GM18951 (cell line): ENCODE data around the gene ARID3C.

Experiments used
- POLR2A ChIP-seq: IDR thresholded peaks from 4 replicates; pipeline ENCODE4 v1.6.1; 2011; ENCODE audit warnings: mild to moderate bottlenecking; ENCODE audit not compliant: insufficient read length, insufficient read depth; ENCODE audit errors: extremely low read depth
- in situ Hi-C: fragments of 300-500 bp; cut with MboI; formaldehyde crosslinking; loops from one replicate; pipeline ENCODE4 v1.12.0; 2022; ENCODE audit warnings: low sequenced_read_pairs, mixed read lengths, inconsistent platforms; ENCODE audit not compliant: unreplicated experiment

ARID3C gene

DNA sequence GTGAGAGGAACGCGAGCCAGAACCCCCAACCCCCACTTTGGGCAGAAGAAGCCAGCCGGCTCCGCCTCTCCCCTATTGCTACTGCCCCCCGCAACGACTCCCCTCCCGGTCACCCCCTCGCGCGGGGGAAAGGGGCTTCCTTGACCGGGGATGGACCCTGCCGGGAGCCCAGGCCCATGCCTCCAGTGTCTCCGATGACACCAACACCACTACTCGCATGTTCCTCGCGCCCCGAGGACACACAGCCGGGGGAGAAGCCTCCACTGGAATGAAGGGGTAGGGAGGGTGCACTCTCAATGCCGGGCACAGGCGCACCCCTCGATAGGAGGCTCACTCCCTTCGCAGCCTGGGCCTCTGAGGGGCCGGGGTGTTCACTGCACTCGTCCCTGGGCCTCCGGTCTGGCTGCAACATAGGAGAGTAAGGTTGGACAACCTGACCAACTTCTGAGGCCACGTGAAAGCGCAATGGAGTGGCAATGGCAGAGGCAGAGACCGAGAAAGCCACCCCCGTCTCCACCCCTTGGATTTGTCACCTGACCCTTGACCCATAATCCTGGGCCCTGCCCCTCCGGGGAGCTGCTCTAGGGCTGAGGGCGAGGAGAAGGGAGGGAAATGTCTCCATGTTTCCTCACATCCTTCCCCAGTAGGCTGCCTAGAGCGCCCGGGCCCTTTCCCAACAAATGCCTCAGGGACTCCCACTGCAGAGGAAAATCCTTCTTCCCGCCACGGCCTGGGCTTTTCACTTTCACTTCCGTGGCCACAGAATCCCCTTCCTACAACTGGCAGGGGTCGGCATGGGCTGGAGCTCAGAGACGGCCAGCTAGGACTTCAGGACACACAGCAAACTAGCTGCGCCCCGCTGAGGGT lies 38.3 kb downstream of the ARID3C start:
- no peak for TF ChIP-seq POLR2A
- in situ Hi-C loops = loop anchor here (10.0 kb wide), 1 partner anchor 156 kb away; no protein-coding TSS in a partner anchor

- TF ChIP-seq POLR2A = no peak
- in situ Hi-C loops = loop anchor here (10.0 kb wide), 1 partner anchor 155 kb away; no protein-coding TSS in a partner anchor
These were observed 39.1 kb downstream of the ARID3C start, which contains the start of gene CNTFR for GRCh38 chr9:34589636-34590380. CNTFR (minus strand) TSS chr9:34589724; CDS start chr9:34568981, 20,743 bp downstream.

DNA sequence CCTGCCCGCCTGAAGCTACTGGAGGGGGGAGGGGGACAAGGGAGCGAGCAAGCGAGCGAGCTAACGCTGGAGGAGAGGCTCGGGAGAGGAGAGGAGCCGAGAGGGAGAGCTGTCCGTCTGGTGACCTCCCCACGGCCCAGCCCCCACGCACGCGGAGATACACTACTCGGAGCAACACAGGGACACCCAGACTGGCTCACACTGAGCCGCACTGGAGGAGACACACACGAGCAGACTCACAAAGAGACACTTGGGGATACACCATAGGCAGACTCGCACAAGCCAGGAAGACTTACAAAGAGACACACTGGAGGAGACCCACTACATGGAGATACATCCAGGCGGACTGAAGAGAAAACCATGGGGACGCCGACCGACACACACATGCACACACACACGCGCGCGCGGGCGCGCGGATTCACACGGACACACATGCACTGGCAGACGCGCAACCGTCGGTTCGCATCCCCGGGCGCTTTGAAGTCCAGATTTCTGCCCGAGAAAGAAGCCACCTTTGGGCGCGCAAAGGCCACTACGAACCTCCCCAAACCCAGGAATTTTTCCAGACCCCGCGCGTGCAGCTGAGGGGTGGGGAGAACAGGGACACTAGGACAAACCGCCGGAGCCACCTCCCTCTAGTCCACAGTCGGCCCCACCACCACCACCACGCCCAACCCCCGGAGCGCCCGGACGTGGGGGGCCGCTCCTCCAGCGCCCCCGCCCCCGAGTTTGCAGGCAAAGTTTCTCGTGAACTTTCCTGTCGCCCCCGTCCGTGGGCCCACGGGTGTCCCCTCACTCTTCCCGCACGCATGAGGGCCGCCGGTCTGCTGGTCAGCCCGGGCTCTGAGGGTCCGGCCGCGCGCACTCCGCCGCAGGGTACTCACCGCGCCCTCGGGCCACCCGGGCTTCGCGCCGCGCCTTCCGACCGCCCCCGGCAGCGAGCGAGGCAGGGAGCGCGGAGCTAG lies 39.9 kb downstream of the ARID3C start:
- in situ Hi-C loops = no loop called here

GRCh38 chr9:34587271-34587670 lies 41.6 kb downstream of the ARID3C start:
- in situ Hi-C loops = no loop called here

More for the DNA sequence above, 39.9 kb downstream of the ARID3C start:
- TF ChIP-seq POLR2A = no peak

GRCh38 chr9:34585946-34586669 lies 42.8 kb downstream of the ARID3C start:
- TF ChIP-seq POLR2A = no peak
- in situ Hi-C loops = no loop called here

More at GRCh38 chr9:34587271-34587670, 41.6 kb downstream of the ARID3C start:
- TF ChIP-seq POLR2A = no peak

DNA sequence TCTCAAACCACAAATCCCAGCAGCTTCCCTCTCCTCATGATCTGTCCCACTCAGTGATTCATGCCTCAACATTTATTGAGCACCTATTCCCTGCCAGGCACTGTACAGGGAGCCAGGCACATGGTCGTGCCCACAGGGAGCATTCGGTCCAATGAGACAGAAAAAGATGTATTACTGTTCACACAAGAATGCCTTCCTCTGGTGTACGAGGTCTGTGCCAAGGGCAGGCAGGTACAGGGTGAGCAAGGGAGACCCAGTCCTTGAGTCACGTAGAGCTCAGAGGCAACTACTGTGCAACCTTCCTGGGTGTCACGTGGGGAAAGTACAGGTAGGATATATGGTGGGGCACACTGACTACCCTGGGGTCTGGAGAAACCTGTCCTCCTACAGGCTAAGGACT lies 43.9 kb downstream of the ARID3C start:
- in situ Hi-C loops = no loop called here
- no peak for TF ChIP-seq POLR2A

- TF ChIP-seq POLR2A = no peak
- in situ Hi-C loops = no loop called here
These were observed 46.1 kb downstream of the ARID3C start for GRCh38 chr9:34582787-34583186.

- in situ Hi-C loops = no loop called here
- TF ChIP-seq POLR2A = no peak
These were observed 47.5 kb downstream of the ARID3C start for GRCh38 chr9:34581318-34581717.

DNA sequence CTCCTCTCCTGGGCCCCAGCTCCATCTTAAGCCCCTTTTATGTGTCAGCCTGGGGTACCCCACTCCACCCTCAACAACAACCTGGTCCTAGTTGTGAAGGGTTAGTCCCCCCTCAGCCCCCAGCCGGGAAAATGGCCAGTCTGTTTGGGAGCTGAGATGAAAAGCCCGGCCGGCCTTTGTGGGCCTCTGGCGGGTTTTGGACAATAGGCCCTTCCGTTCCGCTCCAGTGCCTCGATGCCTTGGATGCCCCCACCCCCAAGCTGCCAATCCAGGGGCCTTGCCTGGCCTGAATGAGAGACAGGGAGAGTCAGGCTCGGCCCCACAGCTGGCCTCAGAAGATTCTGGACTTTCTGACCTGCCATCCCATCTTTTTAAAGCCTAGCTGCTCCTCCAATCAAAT lies 48.5 kb downstream of the ARID3C start:
- in situ Hi-C loops = no loop called here

GRCh38 chr9:34579808-34580163 lies 49.1 kb downstream of the ARID3C start:
- in situ Hi-C loops = no loop called here
- TF ChIP-seq POLR2A = no peak

More for the DNA sequence above, 48.5 kb downstream of the ARID3C start:
- TF ChIP-seq POLR2A = no peak

DNA sequence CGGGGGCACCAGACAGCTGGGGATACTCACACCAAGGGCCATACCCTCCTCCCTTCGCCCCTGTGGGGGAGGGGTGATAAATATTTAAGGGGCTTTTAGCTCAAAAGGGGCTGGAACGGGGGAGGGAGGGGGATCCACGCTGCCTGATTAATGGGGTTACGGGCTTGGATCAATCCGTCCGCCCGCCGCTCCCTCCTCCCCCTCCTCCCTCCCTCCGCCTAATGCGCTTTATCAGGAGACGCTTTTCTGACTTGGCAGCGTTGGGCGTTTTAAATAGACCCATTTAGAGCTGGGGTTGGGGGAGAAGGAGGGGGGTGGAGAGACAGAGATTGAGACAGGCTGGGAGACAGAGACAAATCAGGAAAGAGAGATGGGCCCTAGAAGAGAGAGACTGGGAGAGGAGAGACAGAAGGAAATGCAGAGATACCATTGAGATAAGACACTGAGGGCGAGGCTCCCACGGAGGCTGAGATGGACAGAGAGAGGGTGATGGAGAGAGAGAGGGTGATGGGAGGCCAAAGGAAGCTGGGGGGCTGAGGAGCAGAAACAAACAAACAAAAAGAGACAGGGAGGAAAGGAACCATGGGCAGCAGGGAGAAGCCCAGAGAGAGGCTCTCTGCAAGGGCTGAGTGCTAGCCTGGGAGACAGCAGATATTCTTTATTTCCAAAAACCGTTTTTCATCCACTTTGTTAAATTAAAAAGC lies 49.6 kb downstream of the ARID3C start:
- in situ Hi-C loops = no loop called here
- TF ChIP-seq POLR2A = no peak

DNA sequence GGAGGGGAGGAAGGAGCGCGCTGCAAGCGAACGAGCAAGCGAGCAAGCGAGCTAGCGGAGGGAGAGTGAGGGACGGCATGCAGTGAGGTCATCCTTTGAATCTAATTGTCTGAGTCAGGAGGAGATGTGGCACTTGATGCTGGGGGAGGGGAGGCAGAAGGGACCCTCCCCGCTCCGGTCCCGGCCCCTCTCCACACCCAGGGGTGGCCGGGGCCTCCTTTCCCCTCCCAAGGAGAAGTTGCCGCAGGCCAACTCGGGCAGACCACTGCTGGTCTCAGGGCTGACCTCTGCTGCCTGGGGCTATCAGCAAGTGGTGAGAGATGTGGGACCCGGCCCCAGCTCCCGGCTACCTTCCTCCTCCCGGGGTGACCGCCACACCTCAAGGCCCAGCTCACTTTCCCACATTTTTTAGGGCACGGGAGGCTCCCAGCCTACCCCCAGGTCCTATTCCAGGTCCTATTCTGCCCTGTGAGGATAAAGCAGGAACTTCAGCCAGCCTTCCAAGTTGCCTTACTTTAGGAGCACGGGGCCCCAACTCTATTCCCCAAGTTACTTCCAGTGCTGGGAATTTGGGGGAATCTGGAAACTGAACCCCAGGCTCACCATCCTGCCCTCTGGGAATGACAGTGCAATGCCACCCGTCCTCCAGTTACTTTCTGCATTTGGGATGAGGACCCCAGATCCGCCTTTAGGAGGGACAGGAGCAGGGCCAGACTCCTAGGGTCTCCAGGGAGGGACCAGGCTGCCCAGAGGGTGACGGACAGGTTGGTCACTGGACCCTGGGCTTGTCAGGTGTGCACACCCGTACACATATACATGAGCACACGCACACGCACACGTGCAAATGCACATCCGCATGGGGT lies 50.4 kb downstream of the ARID3C start:
- in situ Hi-C loops = no loop called here

More for the DNA sequence above, 50.4 kb downstream of the ARID3C start:
- TF ChIP-seq POLR2A = no peak
